Effector memory CD4-positive, alpha-beta T cell (primary cell): ENCODE results near the gene SLC39A11.

Source experiments
- DNase-seq, 3 donors: peaks; one replicate each; pipeline ENCODE4 v3.0.0-alpha.2; 2020
- H3K27ac ChIP-seq: 2 replicates; pipeline ENCODE4 v1.7.0; 2013; ENCODE audit warnings: mild to moderate bottlenecking, low read length, moderate library complexity; ENCODE audit not compliant: insufficient read depth, poor library complexity, severe bottlenecking
- H3K27me3 ChIP-seq: replicated peaks from 2 replicates; pipeline ENCODE4 v1.7.0; 2013; ENCODE audit warnings: mild to moderate bottlenecking, low read length; ENCODE audit not compliant: insufficient read depth, control insufficient read depth, poor library complexity, severe bottlenecking
- H3K36me3 ChIP-seq: 2 replicates; pipeline ENCODE4 v1.7.0; 2013; ENCODE audit warnings: mild to moderate bottlenecking, low read length, moderate library complexity; ENCODE audit not compliant: control insufficient read depth, insufficient read depth
- H3K4me1 ChIP-seq: 2 replicates; pipeline ENCODE4 v1.7.0; 2013; ENCODE audit warnings: low read length, mild to moderate bottlenecking; ENCODE audit not compliant: control insufficient read depth, insufficient read depth, poor library complexity, severe bottlenecking
- H3K4me3 ChIP-seq: 2 replicates; pipeline ENCODE4 v1.7.0; 2013; ENCODE audit warnings: low read length, low read depth, mild to moderate bottlenecking; ENCODE audit not compliant: insufficient read depth, poor library complexity, severe bottlenecking
- H3K9me3 ChIP-seq: 2 replicates; pipeline ENCODE4 v1.7.0; 2013; ENCODE audit warnings: mild to moderate bottlenecking, low read length, moderate library complexity; ENCODE audit not compliant: control insufficient read depth

SLC39A11 gene

GRCh38 chr17:72931163-72931562, 161.3 kb downstream of the SLC39A11 start:
- Histone ChIP-seq H3K36me3 (no peaks in the 10 kb centered on the region), H3K27me3 (no peaks in the 10 kb centered on the region), H3K9me3 (no peaks in the 10 kb centered on the region), H3K4me3 (no peak overlapping the region), H3K4me1 (no peaks in the 10 kb centered on the region), H3K27ac (no peak overlapping the region)
- DNase-seq = no peak

GRCh38 chr17:72930031-72930430, 162.5 kb downstream of the SLC39A11 start:
- Histone ChIP-seq H3K27ac (no peak overlapping the region), H3K4me1 (no peaks in the 10 kb centered on the region), H3K36me3 (no peaks in the 10 kb centered on the region), H3K4me3 (no peak overlapping the region), H3K9me3 (no peaks in the 10 kb centered on the region), H3K27me3 (no peaks in the 10 kb centered on the region)
- DNase-seq = no peak

GRCh38 chr17:72928454-72929136, 163.9 kb downstream of the SLC39A11 start:
- H3K4me3 ChIP-seq = no peak overlapping the region
- H3K27me3 ChIP-seq = no peaks in the 10 kb centered on the region
- no peak for DNase-seq
- H3K9me3 ChIP-seq = no peaks in the 10 kb centered on the region
- H3K4me1 ChIP-seq = no peaks in the 10 kb centered on the region
- H3K36me3 ChIP-seq = no peaks in the 10 kb centered on the region
- H3K27ac ChIP-seq = no peak overlapping the region

GRCh38 chr17:72927760-72928159, 164.7 kb downstream of the SLC39A11 start:
- Histone ChIP-seq H3K9me3 (no peaks in the 10 kb centered on the region), H3K4me3 (no peak overlapping the region), H3K36me3 (no peaks in the 10 kb centered on the region), H3K4me1 (no peaks in the 10 kb centered on the region), H3K27me3 (no peaks in the 10 kb centered on the region), H3K27ac (no peak overlapping the region)
- no peak for DNase-seq

- no peak for DNase-seq
Measured at GRCh38 chr17:72927146-72927545, 165.3 kb downstream of the SLC39A11 start.

GRCh38 chr17:72926171-72926570, 166.3 kb downstream of the SLC39A11 start:
- DNase-seq = no peak
- Histone ChIP-seq H3K9me3 (no peaks in the 10 kb centered on the region), H3K27me3 (no peaks in the 10 kb centered on the region)

More at GRCh38 chr17:72927146-72927545, 165.3 kb downstream of the SLC39A11 start:
- no peaks in the 10 kb centered on the region for H3K27me3 ChIP-seq
- no peaks in the 10 kb centered on the region for H3K4me1 ChIP-seq
- H3K27ac ChIP-seq = no peak overlapping the region
- no peaks in the 10 kb centered on the region for H3K9me3 ChIP-seq
- no peaks in the 10 kb centered on the region for H3K36me3 ChIP-seq
- no peak overlapping the region for H3K4me3 ChIP-seq

GRCh38 chr17:72924196-72924595, 168.3 kb downstream of the SLC39A11 start:
- Histone ChIP-seq H3K9me3 (no peaks in the 10 kb centered on the region), H3K36me3 (no peaks in the 10 kb centered on the region), H3K4me3 (no peak overlapping the region), H3K4me1 (no peaks in the 10 kb centered on the region), H3K27ac (no peak overlapping the region), H3K27me3 (no peaks in the 10 kb centered on the region)
- no peak for DNase-seq

More at GRCh38 chr17:72926171-72926570, 166.3 kb downstream of the SLC39A11 start:
- Histone ChIP-seq H3K4me3 (no peak overlapping the region), H3K4me1 (no peaks in the 10 kb centered on the region), H3K27ac (no peak overlapping the region), H3K36me3 (no peaks in the 10 kb centered on the region)

GRCh38 chr17:72922219-72922618, 170.3 kb downstream of the SLC39A11 start:
- no peaks in the 10 kb centered on the region for H3K36me3 ChIP-seq
- H3K27me3 ChIP-seq = no peaks in the 10 kb centered on the region
- no peak for DNase-seq
- no peaks in the 10 kb centered on the region for H3K4me1 ChIP-seq
- no peak overlapping the region for H3K4me3 ChIP-seq
- no peak overlapping the region for H3K27ac ChIP-seq
- H3K9me3 ChIP-seq = no peaks in the 10 kb centered on the region

- no peak overlapping the region for H3K4me3 ChIP-seq
- DNase-seq = no peak
- H3K36me3 ChIP-seq = no peaks in the 10 kb centered on the region
- no peaks in the 10 kb centered on the region for H3K4me1 ChIP-seq
- H3K9me3 ChIP-seq = no peaks in the 10 kb centered on the region
- H3K27ac ChIP-seq = no peak overlapping the region
- no peaks in the 10 kb centered on the region for H3K27me3 ChIP-seq
Measured at GRCh38 chr17:72921347-72922054, 171.0 kb downstream of the SLC39A11 start.

- H3K4me3 ChIP-seq = no peak overlapping the region
- H3K27ac ChIP-seq = no peak overlapping the region
- no peak for DNase-seq
- H3K9me3 ChIP-seq = no peaks in the 10 kb centered on the region
- H3K27me3 ChIP-seq = no peaks in the 10 kb centered on the region
- no peaks in the 10 kb centered on the region for H3K4me1 ChIP-seq
- H3K36me3 ChIP-seq = no peaks in the 10 kb centered on the region
Measured at GRCh38 chr17:72920513-72920912, 172.0 kb downstream of the SLC39A11 start.
